NB4 (cell line): Measurements from ENCODE around the gene CSRNP3.

Source experiments
- TF ChIP-seq, protein P1 (sequence below): IDR thresholded peaks from one replicate; pipeline ENCODE4 v1.5.1; 2012; ENCODE audit warnings: low read depth, low read length
- TF ChIP-seq, protein P2 (sequence below): IDR thresholded peaks from 2 replicates; pipeline ENCODE4 v1.6.1; 2011; ENCODE audit warnings: low read depth, low read length

DNA sequence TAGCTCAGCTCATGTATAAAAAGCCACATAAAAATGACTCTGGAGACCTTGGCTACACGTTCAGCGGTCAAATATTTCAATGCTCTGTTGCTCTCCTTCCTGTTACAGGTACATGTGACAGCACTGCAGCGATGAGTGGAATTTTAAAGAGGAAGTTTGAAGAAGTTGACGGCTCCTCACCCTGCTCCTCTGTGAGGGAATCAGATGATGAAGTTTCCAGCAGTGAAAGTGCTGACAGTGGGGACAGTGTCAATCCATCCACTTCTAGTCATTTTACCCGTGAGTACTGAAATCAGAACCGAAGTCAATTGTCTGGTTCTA lies 125.4 kb downstream of the CSRNP3 start:
- TF ChIP-seq, protein P1, sequence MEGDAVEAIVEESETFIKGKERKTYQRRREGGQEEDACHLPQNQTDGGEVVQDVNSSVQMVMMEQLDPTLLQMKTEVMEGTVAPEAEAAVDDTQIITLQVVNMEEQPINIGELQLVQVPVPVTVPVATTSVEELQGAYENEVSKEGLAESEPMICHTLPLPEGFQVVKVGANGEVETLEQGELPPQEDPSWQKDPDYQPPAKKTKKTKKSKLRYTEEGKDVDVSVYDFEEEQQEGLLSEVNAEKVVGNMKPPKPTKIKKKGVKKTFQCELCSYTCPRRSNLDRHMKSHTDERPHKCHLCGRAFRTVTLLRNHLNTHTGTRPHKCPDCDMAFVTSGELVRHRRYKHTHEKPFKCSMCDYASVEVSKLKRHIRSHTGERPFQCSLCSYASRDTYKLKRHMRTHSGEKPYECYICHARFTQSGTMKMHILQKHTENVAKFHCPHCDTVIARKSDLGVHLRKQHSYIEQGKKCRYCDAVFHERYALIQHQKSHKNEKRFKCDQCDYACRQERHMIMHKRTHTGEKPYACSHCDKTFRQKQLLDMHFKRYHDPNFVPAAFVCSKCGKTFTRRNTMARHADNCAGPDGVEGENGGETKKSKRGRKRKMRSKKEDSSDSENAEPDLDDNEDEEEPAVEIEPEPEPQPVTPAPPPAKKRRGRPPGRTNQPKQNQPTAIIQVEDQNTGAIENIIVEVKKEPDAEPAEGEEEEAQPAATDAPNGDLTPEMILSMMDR = no peak
- TF ChIP-seq, protein P2, sequence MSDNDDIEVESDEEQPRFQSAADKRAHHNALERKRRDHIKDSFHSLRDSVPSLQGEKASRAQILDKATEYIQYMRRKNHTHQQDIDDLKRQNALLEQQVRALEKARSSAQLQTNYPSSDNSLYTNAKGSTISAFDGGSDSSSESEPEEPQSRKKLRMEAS = no peak
